Fibroblast of peridontal ligament (primary cell): ENCODE results near the gene WDR77.

Experiments used
- DNase-seq: peaks from one replicate; pipeline ENCODE4 v3.0.0-alpha.2; 2010; ENCODE audit errors: extremely low read depth

WDR77 gene

DNA sequence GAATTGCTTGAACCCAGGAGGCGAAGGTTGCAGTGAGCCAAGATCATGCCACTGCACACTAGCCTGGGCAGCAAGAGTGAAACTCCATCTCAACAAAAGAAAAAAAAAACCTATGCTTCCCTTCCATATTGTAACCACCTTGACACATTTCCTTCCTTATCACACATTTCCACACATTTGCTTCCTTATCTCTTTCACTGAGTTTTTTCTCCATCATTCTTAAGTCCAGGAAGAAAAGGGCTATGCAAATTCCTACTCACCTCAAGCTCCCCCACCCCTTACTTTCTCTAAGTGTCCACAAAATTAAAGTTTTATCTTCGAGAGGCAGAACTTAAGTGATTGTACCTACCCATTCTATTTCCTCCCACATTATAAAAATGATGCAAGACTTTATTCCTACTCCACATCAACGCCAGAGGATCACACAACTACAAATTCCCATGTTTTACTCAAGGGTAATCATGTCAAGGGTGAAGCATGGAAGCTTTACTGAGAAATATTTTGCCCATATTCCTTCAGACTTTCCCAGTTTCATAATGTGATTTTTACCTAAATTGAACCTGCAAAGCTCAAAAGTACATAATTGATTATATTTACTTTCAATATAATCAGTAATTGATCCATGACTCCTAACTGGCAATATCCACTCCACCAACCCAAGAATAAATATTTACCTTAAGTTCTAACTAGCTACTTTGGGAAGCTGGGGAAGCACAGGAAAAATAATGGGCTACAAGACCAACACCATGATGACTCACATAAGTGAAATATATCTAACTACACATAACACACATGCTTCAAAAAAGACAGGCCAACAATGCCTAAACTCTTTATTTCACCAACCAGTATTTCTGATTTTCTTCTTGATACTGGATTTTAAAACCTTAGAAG is 9.3 kb downstream of the WDR77 start:
- DNase-seq = no peak

GRCh38 chr1:111436726-111437125 is 12.3 kb downstream of the WDR77 start:
- DNase-seq = peak; percentile 54

GRCh38 chr1:111424281-111424680 is 24.8 kb downstream of the WDR77 start:
- no peak for DNase-seq

DNA sequence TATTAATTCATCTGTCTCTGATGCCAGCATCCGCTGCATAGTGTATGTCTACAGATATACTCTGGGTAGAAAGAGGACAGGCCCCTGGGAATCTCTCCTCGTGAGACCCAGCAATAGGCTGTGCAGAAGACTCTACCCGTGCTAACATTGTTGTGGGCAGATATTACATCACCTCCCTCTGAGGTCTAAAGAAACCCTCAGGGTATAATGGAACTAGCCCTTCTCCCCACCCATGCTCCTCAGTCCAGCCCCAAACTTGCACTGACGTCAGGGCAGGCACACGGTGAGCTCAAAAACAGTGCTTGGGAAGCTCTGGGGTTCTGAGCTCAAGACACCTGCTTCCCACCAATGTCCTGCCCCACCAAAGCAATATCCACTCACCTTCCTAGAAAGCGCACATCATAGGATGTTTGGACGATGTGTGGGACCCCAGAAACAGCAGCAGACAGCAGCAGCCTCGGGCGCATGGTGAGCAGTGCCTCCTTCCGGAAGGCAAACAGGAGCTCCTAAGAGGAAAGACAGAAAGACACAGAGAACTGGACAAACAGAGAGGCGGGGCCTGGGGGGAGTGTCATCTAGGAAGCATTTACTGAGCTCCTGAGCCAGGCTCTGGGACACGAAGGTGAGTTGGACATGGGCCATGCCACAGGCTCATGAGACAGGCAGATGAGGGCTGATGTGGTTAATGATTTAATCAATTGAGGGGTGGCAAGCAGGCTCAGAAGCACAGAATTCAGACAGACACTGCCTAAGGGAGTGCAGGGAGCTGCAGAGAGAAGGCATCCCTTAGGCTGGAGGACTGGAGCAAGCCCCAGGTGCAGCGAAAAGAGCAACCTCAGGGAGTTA is 26.3 kb downstream of the WDR77 start:
- DNase-seq = peak; percentile 5

DNA sequence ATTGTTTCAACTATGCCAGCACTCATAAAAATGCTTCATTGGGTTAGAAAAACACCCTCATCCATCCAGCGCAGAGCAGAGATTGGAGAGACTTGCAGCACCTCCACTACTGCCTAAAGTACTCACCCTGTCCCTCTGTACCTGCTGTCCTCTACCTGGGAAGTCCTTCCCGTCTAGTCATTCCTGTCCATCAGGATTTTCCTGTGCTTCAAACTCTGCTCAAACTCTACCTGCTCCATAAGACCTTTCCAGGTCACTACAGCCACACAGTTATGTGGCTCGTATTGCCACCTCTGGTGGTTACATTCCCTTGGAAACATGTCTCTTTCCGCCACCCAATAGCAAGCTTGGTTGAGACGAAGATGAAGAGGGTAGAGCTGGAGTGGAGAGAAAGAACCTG is 28.7 kb downstream of the WDR77 start:
- DNase-seq = no peak

DNA sequence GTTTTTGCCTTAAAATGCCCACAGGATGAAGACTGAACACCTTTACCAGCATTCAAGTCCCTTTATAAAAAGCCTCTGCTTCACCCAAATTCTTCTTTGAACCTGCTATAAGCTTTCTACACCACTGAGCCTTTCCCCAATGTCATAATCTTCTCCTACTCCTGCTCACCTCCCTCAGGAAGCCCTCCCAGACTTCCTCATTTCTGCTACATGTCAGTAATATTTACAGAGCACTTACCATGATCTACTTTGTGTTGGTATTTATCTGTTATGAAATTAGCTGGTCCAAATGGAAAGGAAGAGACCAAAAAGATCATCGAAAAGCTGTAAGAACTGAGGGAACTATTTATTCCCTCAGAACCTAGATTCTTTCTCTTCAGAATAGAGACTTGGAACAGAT is 30.0 kb downstream of the WDR77 start:
- DNase-seq = no peak

DNA sequence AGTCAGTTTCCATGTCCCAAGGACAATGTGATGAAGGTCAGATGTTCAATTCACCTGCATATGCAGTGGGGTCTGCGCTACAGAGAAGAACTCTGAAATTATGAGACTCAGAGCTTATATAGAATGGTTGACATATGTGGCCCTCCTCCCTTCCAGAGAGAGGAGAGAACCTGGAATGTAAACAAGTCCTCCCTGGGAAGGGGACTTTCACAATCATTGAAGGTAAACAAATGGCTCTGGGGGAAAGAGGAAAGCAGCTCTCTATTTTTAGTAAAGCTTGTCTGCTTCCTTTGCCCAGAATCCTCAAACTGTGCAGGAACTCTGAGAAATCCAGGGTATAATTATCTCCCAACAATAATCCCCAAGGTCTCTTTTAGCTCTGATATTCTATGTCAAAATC is 31.3 kb downstream of the WDR77 start:
- DNase-seq = peak; percentile 44

- DNase-seq = no peak
These were observed 33.6 kb downstream of the WDR77 start for GRCh38 chr1:111415461-111415860.

- no peak for DNase-seq
These were observed 34.3 kb downstream of the WDR77 start for GRCh38 chr1:111414756-111415155.

DNA sequence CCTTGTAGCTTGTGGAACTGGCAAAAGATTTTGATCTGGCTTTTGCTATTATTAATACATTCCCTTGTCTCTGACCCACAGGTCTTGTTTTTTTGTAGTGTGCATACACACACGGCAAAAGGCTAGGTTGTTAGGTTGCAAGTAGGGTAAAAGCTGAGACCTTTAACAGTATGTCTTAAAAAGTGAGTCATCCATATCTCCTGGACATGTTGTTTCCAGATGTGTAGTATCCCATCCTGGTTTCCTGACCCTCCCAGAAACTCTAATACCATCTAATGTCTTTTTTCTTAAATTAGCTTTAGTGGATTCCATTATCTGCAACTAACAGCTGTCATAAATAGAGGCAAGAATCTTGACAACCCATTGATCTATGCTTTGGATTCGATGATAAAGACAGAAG is 36.2 kb downstream of the WDR77 start:
- DNase-seq = no peak

GRCh38 chr1:111407301-111407700 is 41.8 kb downstream of the WDR77 start:
- no peak for DNase-seq

DNA sequence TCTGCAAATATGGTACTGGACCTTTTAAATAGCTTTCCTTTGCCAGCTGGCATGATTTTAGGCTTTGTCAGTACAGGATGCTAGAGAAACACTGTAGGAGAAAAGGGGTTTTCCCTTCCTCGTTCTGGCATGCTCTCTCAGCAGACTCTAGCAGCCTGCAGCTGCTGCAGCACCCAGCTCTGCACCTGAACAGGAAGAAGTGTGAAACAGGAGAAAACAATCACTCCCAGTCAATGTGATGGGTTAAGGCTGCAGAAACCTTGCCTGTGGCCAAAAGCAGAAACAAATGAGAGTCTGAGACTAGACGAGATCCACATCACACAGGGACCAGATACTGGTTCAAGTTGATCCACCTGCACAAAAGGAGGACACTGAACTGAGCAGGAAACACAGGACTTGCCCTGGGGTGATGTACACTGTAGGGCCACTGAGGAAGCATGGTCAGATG is 42.7 kb downstream of the WDR77 start:
- peak; percentile 16 for DNase-seq

GRCh38 chr1:111404588-111404987 is 44.5 kb downstream of the WDR77 start:
- DNase-seq = no peak

DNA sequence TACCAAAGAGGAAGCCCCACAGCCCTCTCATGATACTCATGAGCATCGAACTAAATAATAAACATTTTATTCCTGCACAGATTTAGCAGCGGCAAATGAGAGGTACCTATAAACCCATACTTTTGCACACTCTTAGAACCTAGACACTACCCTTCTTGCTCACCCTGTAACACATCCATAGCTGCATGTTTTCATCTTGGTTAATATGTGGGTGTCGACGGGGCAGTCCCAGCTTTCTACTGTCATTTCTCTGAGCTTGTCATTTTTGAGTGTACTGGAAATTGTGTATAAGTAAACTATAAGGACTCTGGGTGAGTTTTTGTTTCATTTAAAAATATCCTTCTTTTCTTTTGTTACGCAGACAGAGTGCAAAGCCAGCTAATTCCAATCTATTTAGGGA is 47.0 kb downstream of the WDR77 start:
- DNase-seq = no peak

GRCh38 chr1:111399792-111400610 is 49.1 kb downstream of the WDR77 start:
- peak; percentile 74 for DNase-seq

GRCh38 chr1:111392460-111392945 is 56.6 kb downstream of the WDR77 start:
- DNase-seq = no peak

DNA sequence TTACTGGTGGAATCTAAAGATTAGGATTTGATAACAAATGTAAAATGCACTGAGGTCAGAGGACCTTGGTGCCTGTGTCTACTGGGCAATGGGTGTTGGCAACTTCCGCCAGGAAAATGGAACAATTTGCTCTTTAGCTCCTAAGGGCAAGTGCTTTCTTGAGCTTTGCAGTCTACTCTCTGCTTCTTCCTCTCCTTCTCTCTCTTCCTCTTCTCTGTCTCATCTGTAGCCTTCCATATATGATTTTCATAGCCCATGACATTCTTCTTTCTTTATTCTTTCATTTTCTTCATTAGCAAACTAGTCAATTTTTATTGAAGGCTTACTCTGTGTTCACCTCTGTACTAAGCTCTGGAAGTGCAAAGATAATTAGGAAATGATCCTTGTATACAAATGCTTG is 57.0 kb downstream of the WDR77 start:
- DNase-seq = no peak
